H9 (cell line): ENCODE measurements around the gene RNF113B. TPM values are rescaled to one million over a fixed set of nuclear protein-coding genes. Genes with fewer than 3 reads are reported as not detected.

ENCODE experiments used
- DNase-seq: peaks from one replicate; pipeline ENCODE4 v3.0.0-alpha.2; 2017
- H2AFZ ChIP-seq: one replicate; pipeline ENCODE4 v1.6.1; 2013; ENCODE audit warnings: mild to moderate bottlenecking, low read length, control low read depth, moderate library complexity
- H2AK5ac ChIP-seq: 2 replicates; pipeline ENCODE4 v1.6.1; 2013; ENCODE audit warnings: low read length, control low read depth, mixed read lengths; ENCODE audit not compliant: insufficient read length
- H2BK120ac ChIP-seq: one replicate; pipeline ENCODE4 v1.6.1; 2013; ENCODE audit warnings: low read depth, mild to moderate bottlenecking, low read length, control low read depth, inconsistent platforms; ENCODE audit not compliant: poor library complexity, severe bottlenecking
- H2BK12ac ChIP-seq: 2 replicates; pipeline ENCODE4 v1.6.1; 2013; ENCODE audit warnings: low read length, control low read depth, mixed read lengths, low read depth; ENCODE audit not compliant: insufficient read length
- H2BK15ac ChIP-seq: 2 replicates; pipeline ENCODE4 v1.6.1; 2013; ENCODE audit warnings: low read depth, low read length, control low read depth
- H2BK20ac ChIP-seq: one replicate; pipeline ENCODE4 v1.6.1; 2013; ENCODE audit warnings: low read depth, mild to moderate bottlenecking, low read length, control low read depth, inconsistent platforms; ENCODE audit not compliant: poor library complexity, severe bottlenecking
- H2BK5ac ChIP-seq: 2 replicates; pipeline ENCODE4 v1.6.1; 2013; ENCODE audit warnings: low read length, control low read depth, mixed read lengths; ENCODE audit not compliant: insufficient read length
- H3K14ac ChIP-seq: 2 replicates; pipeline ENCODE4 v1.6.1; 2013; ENCODE audit warnings: low read length, control low read depth; ENCODE audit not compliant: insufficient read depth
- H3K18ac ChIP-seq: 2 replicates; pipeline ENCODE4 v1.6.1; 2013; ENCODE audit warnings: low read depth, mild to moderate bottlenecking, mixed read lengths, low read length, control low read depth; ENCODE audit not compliant: insufficient read length
- H3K23ac ChIP-seq: 2 replicates; pipeline ENCODE4 v1.6.1; 2013; ENCODE audit warnings: low read length, control low read depth, mixed read lengths, low read depth; ENCODE audit not compliant: insufficient read length
- H3K23me2 ChIP-seq: 2 replicates; pipeline ENCODE4 v1.6.1; 2013; ENCODE audit warnings: low read depth, mild to moderate bottlenecking, mixed read lengths, low read length, control low read depth; ENCODE audit not compliant: insufficient read length, poor library complexity, severe bottlenecking
- H3K27ac ChIP-seq: 2 replicates; pipeline ENCODE4 v1.5.1; 2013; ENCODE audit warnings: low read length, control low read depth, mixed read lengths, low read depth; ENCODE audit not compliant: insufficient read length
- H3K27me3 ChIP-seq: 2 replicates; pipeline ENCODE4 v1.6.1; 2013; ENCODE audit warnings: low read length, control low read depth, inconsistent platforms; ENCODE audit not compliant: insufficient read depth
- H3K4ac ChIP-seq: 2 replicates; pipeline ENCODE4 v1.6.1; 2013; ENCODE audit warnings: low read depth, mild to moderate bottlenecking, control low read depth, inconsistent platforms, low read length, moderate library complexity
- H3K4me1 ChIP-seq: 2 replicates; pipeline ENCODE4 v1.6.1; 2013; ENCODE audit warnings: low read length, control low read depth, inconsistent platforms; ENCODE audit not compliant: insufficient read depth
- H3K4me2 ChIP-seq: 2 replicates; pipeline ENCODE4 v1.6.1; 2013; ENCODE audit warnings: low read length, control low read depth, mixed read lengths; ENCODE audit not compliant: insufficient read length, insufficient read depth
- H3K56ac ChIP-seq: 2 replicates; pipeline ENCODE4 v1.6.1; 2013; ENCODE audit warnings: low read depth, mild to moderate bottlenecking, mixed read lengths, low read length, control low read depth; ENCODE audit not compliant: insufficient read length
- H3K79me1 ChIP-seq: 2 replicates; pipeline ENCODE4 v1.6.1; 2013; ENCODE audit warnings: low read depth, mild to moderate bottlenecking, moderate library complexity, low read length, control low read depth, inconsistent platforms; ENCODE audit not compliant: insufficient read depth, poor library complexity, severe bottlenecking
- H3K79me2 ChIP-seq: 2 replicates; pipeline ENCODE4 v1.6.1; 2013; ENCODE audit warnings: low read length, control low read depth, inconsistent platforms; ENCODE audit not compliant: insufficient read depth
- H3K9ac ChIP-seq: 2 replicates; pipeline ENCODE4 v1.6.1; 2013; ENCODE audit warnings: low read length, control low read depth, mixed read lengths; ENCODE audit not compliant: insufficient read length; ENCODE audit errors: extremely low read depth
- H3K9me3 ChIP-seq: one replicate; pipeline ENCODE4 v1.6.1; 2013; ENCODE audit warnings: low read depth, low read length, inconsistent platforms; ENCODE audit not compliant: control insufficient read depth
- H3T11ph ChIP-seq: one replicate; pipeline ENCODE4 v1.6.1; 2013; ENCODE audit warnings: mild to moderate bottlenecking, low read length, control low read depth, inconsistent platforms
- H4K20me1 ChIP-seq: one replicate; pipeline ENCODE4 v1.6.1; 2013; ENCODE audit not compliant: control insufficient read depth, insufficient read length, insufficient read depth
- H4K5ac ChIP-seq: 2 replicates; pipeline ENCODE4 v1.6.1; 2013; ENCODE audit warnings: low read depth, mild to moderate bottlenecking, mixed read lengths, low read length, control low read depth; ENCODE audit not compliant: insufficient read length
- H4K8ac ChIP-seq: replicated peaks from 2 replicates; pipeline ENCODE4 v1.6.1; 2013; ENCODE audit warnings: low read length, control low read depth, mixed read lengths, low read depth; ENCODE audit not compliant: insufficient read length
- H4K91ac ChIP-seq: 2 replicates; pipeline ENCODE4 v1.6.1; 2013; ENCODE audit warnings: low read depth, mild to moderate bottlenecking, moderate library complexity, mixed read lengths, low read length, control low read depth; ENCODE audit not compliant: insufficient read length
- H3K27ac Mint-ChIP-seq, 3 experiments: 2 replicates in 2 of 3; 3 replicates in 1 of 3; pipeline ENCODE4 v1.8.0; 2020 to 2021; ENCODE audit warnings: mixed read lengths in 3 of 3, mild to moderate bottlenecking in 1 of 3, moderate library complexity in 1 of 3
- H3K27me3 Mint-ChIP-seq: 2 replicates; pipeline ENCODE4 v1.8.0; 2021; ENCODE audit warnings: low read depth, mild to moderate bottlenecking, moderate library complexity, mixed read lengths
- H3K36me3 Mint-ChIP-seq, 3 experiments: 2 replicates in 2 of 3; 3 replicates in 1 of 3; pipeline ENCODE4 v1.8.0; 2020 to 2021; ENCODE audit warnings: low read depth in 3 of 3, mixed read lengths in 3 of 3; ENCODE audit not compliant: insufficient read depth in 1 of 3
- H3K4me1 Mint-ChIP-seq, 2 experiments: 2 replicates each; pipeline ENCODE4 v1.8.0; 2020; ENCODE audit warnings: mixed read lengths in 2 of 2
- H3K4me3 Mint-ChIP-seq, 2 experiments: 2 replicates in 1 of 2; 3 replicates in 1 of 2; pipeline ENCODE4 v1.8.0; 2020 to 2021; ENCODE audit warnings: mild to moderate bottlenecking in 2 of 2, mixed read lengths in 2 of 2, moderate library complexity in 1 of 2
- H3K9me3 Mint-ChIP-seq, 2 experiments: 2 replicates in 1 of 2; 3 replicates in 1 of 2; pipeline ENCODE4 v1.8.0; 2020; ENCODE audit warnings: mild to moderate bottlenecking in 2 of 2, mixed read lengths in 2 of 2, moderate library complexity in 1 of 2
- CTCF ChIP-seq: fragments of 200-600 bp; sonication (generic); conservative IDR thresholded peaks from 3 replicates; pipeline ENCODE4 v1.8.0; 2021; ENCODE audit warnings: antibody characterized with exemption, mild to moderate bottlenecking
- WGBS: extraction: QIAGEN DNeasy Blood & Tissue Kit; methylation state at CpG from one replicate; pipeline ENCODE4 v1.1.7; 2013; ENCODE audit warnings: missing lambda C conversion rate, low lambda C conversion rate, mixed read lengths; ENCODE audit not compliant: insufficient read length; ENCODE audit errors: extremely low coverage; 5-methylcytosine and 5-hydroxymethylcytosine counted together
- total RNA-seq: library from RNA; stranded (reverse); gene quantifications from 2 replicates; pipeline ENCODE4 v1.2.1, GENCODE V29; 2021

RNF113B gene
- total RNA-seq, 1 experiment from 2014 or later, result not detected

- Histone ChIP-seq H4K8ac (no peak overlapping the region), H3K27ac (no peak overlapping the region), H3K14ac (no peak overlapping the region), H4K20me1 (no peaks in the 10 kb centered on the region), H3K56ac (no peak overlapping the region), H2BK20ac (no peak overlapping the region), H3K27me3 (no peaks in the 10 kb centered on the region), H2BK15ac (no peak overlapping the region), H2BK5ac (no peak overlapping the region), H2BK12ac (no peak overlapping the region), H4K91ac (no peak overlapping the region), H3K79me2 (peaks cover 12% of the 10 kb centered on the region; the same call in 1 of the 2 replicates), H3T11ph (no peak overlapping the region), H4K5ac (no peak overlapping the region), H3K4ac (no peak overlapping the region), H2BK120ac (no peak overlapping the region), H3K4me2 (no peak overlapping the region), H3K79me1 (peaks cover 2% of the 10 kb centered on the region), H3K9me3 (no peaks in the 10 kb centered on the region), H2AFZ (no peak overlapping the region), H2AK5ac (no peak overlapping the region), H3K4me1 (peaks cover 4% of the 10 kb centered on the region), H3K9ac (no peak overlapping the region), H3K23ac (no peak overlapping the region), H3K23me2 (no peaks in the 10 kb centered on the region), H3K18ac (no peak overlapping the region)
- Mint-ChIP-seq H3K4me1 (peaks cover 28 to 33% of the 10 kb centered on the region in 2 experiments), H3K27me3 (no peaks in the 10 kb centered on the region), H3K4me3 (no peak overlapping the region; a peak in 1 of 5 replicates), H3K9me3 (no peaks in the 10 kb centered on the region), H3K27ac (peak overlapping the region; percentile 43 to 65 (median 47); a peak in 6 of 7 replicates), H3K36me3 (peaks cover 7 to 9% (median 8%) of the 10 kb centered on the region in 3 experiments)
- no CpG with 5 or more reads among the region's 7 CpGs for WGBS
- no peak for DNase-seq
- TF ChIP-seq CTCF, result no peak
These were observed 19.9 kb downstream of the RNF113B start for GRCh38 chr13:98157188-98157587.
